Measurements from ENCODE around the gene FOSB. TPM values are rescaled to one million over a fixed set of nuclear protein-coding genes. Genes with fewer than 3 reads are reported as not detected.

FOSB gene
- total RNA-seq, 1 experiment from 2014 or later, result 1.9 TPM

DNA sequence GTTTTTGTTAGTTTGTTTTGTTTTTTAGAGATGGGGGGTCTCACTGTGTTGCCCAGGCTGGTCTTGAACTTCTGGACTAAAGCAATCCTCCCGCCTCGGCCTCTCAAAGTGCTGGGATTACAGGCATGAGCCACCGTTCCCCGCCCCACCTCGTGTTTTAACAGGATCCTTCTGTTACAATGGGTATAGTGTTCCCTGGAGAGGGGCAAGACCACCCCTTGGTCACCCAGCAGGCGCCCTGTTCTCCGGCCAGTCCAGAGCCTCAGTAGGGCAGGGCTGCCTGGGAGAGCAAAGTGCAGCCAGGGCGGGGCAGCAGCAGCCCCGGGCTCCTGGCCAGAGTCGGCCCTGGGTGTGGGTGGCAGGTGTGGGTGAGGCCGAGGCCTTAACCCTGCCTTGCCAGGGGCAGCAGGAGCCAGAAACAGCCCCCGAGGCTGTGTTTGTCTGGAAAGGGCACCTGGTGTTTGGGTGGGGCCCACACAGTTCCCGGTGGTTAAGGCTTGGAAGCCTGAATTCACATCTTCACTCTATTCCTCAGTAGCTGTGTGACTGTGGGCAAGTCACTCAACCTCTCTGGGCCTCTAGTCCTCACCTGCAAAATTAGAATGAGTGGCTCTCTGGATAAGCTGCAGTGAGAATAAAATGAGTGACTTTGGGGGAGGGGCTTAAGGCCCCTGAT is 46.7 kb downstream of the FOSB start:
- Histone ChIP-seq H3K4me3 (ENCODE audit: low read depth, low read length, poor library complexity, severe bottlenecking) (no peak overlapping the region), H3K27ac (ENCODE audit: low read depth, low read length, poor library complexity, severe bottlenecking) (no peak overlapping the region), H3K9me3 (ENCODE audit: low read depth, low read length, poor library complexity, severe bottlenecking) (no peaks in the 10 kb centered on the region), H3K36me3 (ENCODE audit: insufficient read depth, low read length, poor library complexity, severe bottlenecking) (peaks cover 10% of the 10 kb centered on the region), H3K4me1 (ENCODE audit: insufficient read depth, low read length, poor library complexity, severe bottlenecking) (peaks cover 5% of the 10 kb centered on the region), H3K27me3 (replicated peaks; ENCODE audit: insufficient read depth, low read depth, low read length, poor library complexity) (no peaks in the 10 kb centered on the region)
- TF ChIP-seq, protein P1, sequence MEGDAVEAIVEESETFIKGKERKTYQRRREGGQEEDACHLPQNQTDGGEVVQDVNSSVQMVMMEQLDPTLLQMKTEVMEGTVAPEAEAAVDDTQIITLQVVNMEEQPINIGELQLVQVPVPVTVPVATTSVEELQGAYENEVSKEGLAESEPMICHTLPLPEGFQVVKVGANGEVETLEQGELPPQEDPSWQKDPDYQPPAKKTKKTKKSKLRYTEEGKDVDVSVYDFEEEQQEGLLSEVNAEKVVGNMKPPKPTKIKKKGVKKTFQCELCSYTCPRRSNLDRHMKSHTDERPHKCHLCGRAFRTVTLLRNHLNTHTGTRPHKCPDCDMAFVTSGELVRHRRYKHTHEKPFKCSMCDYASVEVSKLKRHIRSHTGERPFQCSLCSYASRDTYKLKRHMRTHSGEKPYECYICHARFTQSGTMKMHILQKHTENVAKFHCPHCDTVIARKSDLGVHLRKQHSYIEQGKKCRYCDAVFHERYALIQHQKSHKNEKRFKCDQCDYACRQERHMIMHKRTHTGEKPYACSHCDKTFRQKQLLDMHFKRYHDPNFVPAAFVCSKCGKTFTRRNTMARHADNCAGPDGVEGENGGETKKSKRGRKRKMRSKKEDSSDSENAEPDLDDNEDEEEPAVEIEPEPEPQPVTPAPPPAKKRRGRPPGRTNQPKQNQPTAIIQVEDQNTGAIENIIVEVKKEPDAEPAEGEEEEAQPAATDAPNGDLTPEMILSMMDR (conservative IDR thresholded peaks at IDR 0.05; ENCODE audit: low read depth, low read length), result no peak
- TF ChIP-seq EZH2 (IDR thresholded peaks at IDR 0.05; ENCODE audit: borderline replicate concordance, low read depth, low read length, poor library complexity, severe bottlenecking), result no peak
- no TSS peak for BruUV-seq (replicated peaks)
- DNase-seq (ENCODE audit: low spot score), result no peak
- CTCF ChIA-PET, result no interaction called here
- POLR2A ChIA-PET (ENCODE audit: low non-redundant PET), result no interaction called here
- intact Hi-C loops (cut with micrococcal nuclease; ENCODE audit: unreplicated experiment), result no loop called here

DNA sequence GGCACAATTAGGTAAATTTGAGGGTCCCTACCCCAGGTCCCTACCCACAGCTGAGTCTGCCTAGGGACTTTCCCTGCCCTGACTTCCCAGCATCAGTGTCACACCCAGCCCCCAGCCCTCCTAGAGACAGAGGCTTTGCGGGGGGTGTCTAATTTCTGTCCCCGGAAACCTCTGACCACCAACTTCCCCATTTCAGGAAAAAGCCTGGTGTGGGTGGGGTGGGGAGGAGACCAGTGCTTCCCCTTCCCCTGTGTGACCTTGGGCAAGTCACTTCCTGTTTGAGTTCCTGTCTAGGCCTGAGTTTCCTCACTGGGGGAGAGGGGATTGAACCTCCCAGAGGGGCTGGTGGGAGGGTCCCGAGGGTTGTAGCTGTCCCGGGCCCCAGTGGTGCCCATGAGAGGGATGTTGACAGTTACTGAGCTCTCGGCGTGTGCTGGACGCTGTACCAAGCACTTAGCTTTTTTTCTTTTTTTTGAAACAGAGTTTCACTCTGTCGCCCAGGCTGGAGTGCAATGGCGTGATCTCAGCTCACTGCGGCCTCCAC is 47.4 kb downstream of the FOSB start:
- no peak overlapping the region for H3K27ac ChIP-seq (ENCODE audit: low read depth, low read length, poor library complexity, severe bottlenecking)
- POLR2A ChIA-PET (ENCODE audit: low non-redundant PET), result no interaction called here
- CTCF ChIA-PET, result interaction anchor here (1.3 kb wide), 1 partner anchor 43 kb away, joined by 5 read pairs; no protein-coding TSS in a partner anchor

DNA sequence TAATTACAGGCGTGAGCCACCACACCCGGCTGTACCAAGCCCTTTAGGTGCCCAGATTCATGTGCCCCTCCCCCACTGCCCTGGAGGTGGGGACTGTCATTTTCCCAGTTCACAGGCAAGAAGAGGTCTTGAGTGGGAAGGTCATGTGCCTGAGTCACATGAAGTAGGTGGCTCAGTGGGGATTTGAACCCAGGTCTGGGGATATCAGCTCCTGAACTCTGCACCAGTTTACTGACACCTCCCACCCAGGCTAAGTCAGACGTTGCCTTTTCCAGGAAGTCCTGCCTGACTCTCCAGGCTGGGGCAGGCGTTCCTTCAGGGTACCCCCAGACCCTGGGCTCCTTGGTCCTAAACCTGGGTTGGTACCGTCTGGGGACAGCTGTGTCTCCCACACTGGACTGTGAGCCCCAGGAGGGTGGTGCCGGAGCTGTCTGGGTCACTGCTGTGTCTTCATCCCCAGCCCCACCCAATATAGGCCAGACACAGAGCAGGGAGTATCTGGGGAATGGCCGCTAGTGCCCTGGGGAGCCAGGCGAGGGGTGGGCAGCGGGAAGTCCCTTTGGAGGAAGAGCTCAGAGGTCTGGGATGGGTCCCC is 48.1 kb downstream of the FOSB start:
- H3K27ac ChIP-seq (ENCODE audit: low read depth, low read length, poor library complexity, severe bottlenecking), result no peak overlapping the region
- BruUV-seq (replicated peaks), result no TSS peak
- TF ChIP-seq EZH2 (IDR thresholded peaks at IDR 0.05; ENCODE audit: borderline replicate concordance, low read depth, low read length, poor library complexity, severe bottlenecking), result no peak
- TF ChIP-seq, protein P1 (conservative IDR thresholded peaks at IDR 0.05; ENCODE audit: low read depth, low read length), result no peak
- H3K36me3 ChIP-seq (ENCODE audit: insufficient read depth, low read length, poor library complexity, severe bottlenecking), result peaks cover 11% of the 10 kb centered on the region
- intact Hi-C loops (cut with micrococcal nuclease; ENCODE audit: unreplicated experiment), result no loop called here
- H3K27me3 ChIP-seq (replicated peaks; ENCODE audit: insufficient read depth, low read depth, low read length, poor library complexity), result no peaks in the 10 kb centered on the region
- POLR2A ChIA-PET (ENCODE audit: low non-redundant PET), result no interaction called here
- H3K4me3 ChIP-seq (ENCODE audit: low read depth, low read length, poor library complexity, severe bottlenecking), result no peak overlapping the region
- no peak for DNase-seq (ENCODE audit: low spot score)
- CTCF ChIA-PET, result interaction anchor here (0.5 to 1.3 kb wide), 2 partner anchors 42 to 188 kb away, joined by 3 to 5 read pairs; no protein-coding TSS in a partner anchor
- H3K4me1 ChIP-seq (ENCODE audit: insufficient read depth, low read length, poor library complexity, severe bottlenecking), result no peaks in the 10 kb centered on the region
- no peaks in the 10 kb centered on the region for H3K9me3 ChIP-seq (ENCODE audit: low read depth, low read length, poor library complexity, severe bottlenecking)

More for the DNA sequence above, 47.4 kb downstream of the FOSB start:
- Histone ChIP-seq H3K27me3 (replicated peaks; ENCODE audit: insufficient read depth, low read depth, low read length, poor library complexity) (no peaks in the 10 kb centered on the region), H3K4me1 (ENCODE audit: insufficient read depth, low read length, poor library complexity, severe bottlenecking) (no peaks in the 10 kb centered on the region), H3K36me3 (ENCODE audit: insufficient read depth, low read length, poor library complexity, severe bottlenecking) (peaks cover 10% of the 10 kb centered on the region), H3K9me3 (ENCODE audit: low read depth, low read length, poor library complexity, severe bottlenecking) (no peaks in the 10 kb centered on the region), H3K4me3 (ENCODE audit: low read depth, low read length, poor library complexity, severe bottlenecking) (no peak overlapping the region)
- DNase-seq (ENCODE audit: low spot score), result no peak
- no TSS peak for BruUV-seq (replicated peaks)
- TF ChIP-seq EZH2 (IDR thresholded peaks at IDR 0.05; ENCODE audit: borderline replicate concordance, low read depth, low read length, poor library complexity, severe bottlenecking), result no peak
- TF ChIP-seq, protein P1 (conservative IDR thresholded peaks at IDR 0.05; ENCODE audit: low read depth, low read length), result no peak
- intact Hi-C loops (cut with micrococcal nuclease; ENCODE audit: unreplicated experiment), result no loop called here

All from A673 (cell line).